HG03159 (cell line): ENCODE measurements around the gene ZNF579.

Experiments
- ATAC-seq: cut with Tn5 transposase; IDR thresholded peaks from one replicate; pipeline ENCODE4 v1.9.1; 2021; ENCODE audit warnings: mild to moderate bottlenecking, moderate library complexity; ENCODE audit not compliant: unreplicated experiment

The ZNF579 gene

GRCh38 chr19:55613396-55613795 is 32.7 kb upstream of the ZNF579 start:
- ATAC-seq, result no peak

DNA sequence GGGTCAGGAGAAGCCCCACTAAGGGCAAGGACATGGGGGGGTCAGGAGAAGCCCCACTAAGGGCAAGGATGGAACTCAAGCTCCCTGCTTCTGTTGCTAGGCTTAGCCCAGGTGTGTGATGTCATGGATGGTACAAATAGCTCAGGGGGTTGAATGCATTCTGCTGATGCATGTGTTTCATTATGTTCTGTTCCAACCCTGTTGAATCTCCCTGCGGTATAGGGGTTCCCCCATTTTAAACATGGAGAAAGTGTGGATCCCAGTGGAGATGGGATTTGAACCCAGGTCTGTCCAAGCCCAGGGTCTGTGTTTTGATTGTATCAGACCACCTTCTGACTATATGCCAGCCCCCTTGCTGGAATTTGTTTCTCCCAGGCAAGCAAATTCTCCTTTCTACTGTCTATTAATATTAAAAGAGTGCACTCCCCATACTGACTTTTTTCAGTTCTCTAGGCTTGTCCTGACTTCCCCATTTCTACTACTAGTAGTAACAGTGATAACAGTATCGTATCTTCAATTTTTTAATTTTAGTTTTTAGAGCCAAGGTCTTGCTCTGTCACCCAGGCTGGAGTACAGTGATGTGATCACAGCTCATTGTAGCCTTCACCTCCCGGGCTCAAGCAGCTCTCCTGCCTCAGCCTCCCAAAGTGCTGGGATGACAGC is 31.5 kb upstream of the ZNF579 start:
- no peak for ATAC-seq

DNA sequence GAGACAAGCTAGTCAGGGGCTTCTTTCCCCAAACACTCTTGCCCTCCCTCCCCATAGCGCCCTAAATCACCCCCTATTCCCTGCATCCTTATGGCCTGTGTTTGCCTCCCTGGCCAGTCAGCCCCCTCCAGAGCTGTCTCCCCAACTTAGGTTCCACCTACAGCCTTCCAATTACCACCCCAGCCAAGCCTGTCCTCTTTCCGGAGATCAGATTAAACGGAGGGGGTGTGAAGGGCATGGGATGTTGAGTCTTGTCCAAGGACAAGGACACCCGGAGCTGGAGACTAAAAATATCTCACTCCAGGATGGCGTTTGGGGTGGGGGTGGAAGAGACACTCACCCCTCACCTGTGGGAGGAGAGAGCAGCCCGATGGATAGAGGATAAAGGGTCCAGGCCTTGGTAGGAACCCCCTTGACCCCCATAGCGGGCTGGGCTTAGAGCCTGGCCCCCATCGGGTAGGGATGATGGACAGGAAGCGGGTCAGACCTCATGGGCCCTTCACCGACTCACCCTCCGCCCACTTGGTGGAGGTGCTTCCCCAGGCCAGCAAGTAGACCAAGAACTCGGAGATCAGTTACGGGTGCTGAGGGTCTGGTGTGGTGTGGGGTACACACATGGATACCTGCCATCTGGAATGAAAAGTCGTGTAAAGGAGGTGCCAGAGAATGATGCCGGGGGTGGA is 30.8 kb upstream of the ZNF579 start:
- no peak for ATAC-seq

DNA sequence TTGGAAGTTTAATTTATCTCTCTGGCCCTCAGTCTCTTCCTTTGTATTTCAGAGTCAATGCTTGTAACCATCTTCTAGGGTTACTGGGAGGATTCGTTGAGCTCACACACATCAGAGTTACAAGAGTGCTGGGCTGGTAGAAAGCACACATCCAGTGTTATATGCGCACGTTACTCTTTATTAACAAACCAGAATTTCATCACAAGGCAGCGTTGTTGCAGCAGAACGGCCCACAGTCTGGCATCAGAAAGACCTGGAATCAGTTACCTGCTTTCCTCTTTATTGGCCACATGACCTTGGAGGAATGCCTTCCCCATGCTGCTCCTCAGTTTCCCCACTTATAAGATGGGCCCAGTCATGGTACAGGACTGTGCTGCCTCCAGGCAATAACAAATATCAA is 28.7 kb upstream of the ZNF579 start:
- ATAC-seq, result no peak

- no peak for ATAC-seq
These were observed 26.2 kb upstream of the ZNF579 start for GRCh38 chr19:55606817-55607216.

DNA sequence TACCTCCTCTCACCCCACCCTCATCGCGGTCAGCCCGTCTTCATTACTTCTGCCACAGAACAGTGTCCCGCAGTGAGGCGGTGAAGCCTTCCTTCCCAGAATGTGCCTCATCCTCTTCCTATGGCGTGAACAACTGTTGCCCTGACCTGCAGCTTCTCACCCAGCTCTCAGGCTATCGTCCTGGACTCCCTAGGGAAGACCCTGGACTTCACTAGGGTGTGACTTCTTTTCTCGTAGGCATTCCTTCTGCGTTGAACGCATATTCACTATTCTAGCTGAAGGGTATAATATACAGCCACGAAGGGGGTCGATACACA is 25.8 kb upstream of the ZNF579 start:
- no peak for ATAC-seq

DNA sequence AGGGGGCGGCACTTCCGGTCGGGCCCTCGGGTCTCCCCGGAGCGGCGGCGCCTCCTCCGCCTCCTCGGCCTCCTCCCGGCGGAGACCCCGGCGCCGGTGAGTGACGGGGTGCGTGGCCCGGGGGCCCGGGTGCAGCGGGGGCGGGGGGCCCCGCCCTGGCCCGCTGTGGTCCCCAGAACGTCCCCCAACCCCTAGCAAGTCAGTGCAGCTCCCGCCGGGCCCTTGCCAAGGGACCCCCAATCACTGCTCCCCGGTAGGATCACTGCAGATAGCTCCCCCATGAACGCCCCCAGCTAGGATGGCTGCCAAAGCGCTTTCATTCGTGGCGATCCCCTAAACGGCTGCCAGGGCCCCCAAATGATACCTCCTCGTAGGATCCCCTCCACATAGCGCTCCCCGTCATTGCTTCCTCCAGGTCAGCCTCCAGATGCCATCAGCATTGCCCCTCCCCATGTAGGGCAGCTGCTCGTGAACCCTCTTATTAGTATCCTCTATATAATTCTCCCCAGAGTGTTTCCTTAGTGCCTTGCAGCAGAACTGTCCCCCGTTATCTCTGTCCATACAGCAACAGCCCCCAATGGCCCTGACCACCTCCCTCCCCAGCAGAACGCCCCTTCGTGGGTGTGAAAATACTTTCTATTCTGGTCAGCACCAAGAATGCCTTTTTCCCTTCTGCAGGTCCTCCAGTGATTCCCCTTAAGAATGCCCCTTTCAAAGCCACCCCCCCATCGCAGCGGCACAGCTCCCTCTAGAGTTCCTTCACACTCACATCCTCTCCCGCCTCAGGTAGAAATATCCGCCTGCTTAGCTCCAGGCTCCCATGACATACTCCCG is 25.2 kb upstream of the ZNF579 start, which contains the start of gene ZNF865:
Gene ZNF865, plus strand, starts transcription at position 11 of the 834 bp plus-strand sequence. CDS start 7,972 bp downstream, outside the sequence.
- ATAC-seq, result peak; percentile 34

DNA sequence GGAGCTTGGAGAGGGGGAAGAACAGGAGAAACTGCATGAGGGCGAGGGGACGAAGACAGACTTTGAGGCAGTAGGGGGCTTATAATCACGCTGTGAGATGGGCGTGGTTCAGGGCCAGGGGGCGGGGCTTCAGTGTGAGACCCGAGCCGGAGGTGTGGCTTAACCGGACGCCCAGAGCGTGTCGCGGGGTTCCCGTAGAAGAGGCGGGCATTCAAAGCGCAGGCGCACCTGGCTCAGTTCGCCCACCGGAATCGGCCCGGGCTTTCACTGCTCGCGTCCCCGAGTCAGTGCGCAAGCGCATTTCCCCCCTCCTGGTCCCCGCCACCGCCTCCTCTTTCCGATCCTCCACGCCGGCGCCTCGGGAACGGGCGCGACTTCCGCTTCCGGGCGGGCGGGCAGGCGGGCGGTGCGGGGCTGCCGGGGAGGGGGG is 24.6 kb upstream of the ZNF579 start:
- ATAC-seq, result peak; percentile 78

DNA sequence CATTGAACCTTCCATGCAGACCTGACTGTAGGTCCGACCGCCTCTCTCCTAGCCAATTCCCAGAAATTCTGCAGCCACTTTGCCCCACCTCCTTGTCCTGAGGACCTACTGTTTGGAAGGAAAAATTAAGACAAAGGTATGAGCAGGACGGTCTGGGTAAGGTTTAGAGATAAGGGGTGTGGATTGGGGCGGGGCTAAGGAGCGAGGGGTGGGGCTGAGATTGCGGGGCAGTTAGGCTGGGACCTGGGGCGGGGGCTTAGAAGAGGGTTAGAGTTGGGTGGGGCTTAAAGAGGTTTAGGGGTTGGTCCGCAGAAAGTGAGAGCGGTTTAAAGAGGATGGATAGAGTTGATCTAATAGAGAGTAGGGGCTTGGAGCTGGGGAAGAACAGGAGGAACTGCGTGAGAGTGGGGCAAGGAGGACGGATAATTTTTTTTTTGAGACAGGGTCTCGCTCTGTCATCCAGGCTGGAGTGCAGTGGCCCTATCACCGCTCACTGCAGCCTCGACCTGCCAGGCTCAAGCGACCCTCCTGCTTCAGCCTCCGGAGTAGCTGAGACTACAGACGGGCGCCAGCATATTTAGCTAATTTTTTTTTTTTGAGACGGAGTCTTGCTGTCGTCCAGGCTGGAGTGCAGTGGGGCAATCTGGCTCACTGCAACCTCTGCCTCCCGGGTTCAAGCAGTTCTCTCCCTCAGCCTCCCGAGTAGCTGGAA is 23.1 kb upstream of the ZNF579 start:
- no peak for ATAC-seq

- no peak for ATAC-seq
These were observed 22.5 kb upstream of the ZNF579 start for GRCh38 chr19:55603115-55603514.

GRCh38 chr19:55602104-55603001 is 21.7 kb upstream of the ZNF579 start:
- no peak for ATAC-seq

DNA sequence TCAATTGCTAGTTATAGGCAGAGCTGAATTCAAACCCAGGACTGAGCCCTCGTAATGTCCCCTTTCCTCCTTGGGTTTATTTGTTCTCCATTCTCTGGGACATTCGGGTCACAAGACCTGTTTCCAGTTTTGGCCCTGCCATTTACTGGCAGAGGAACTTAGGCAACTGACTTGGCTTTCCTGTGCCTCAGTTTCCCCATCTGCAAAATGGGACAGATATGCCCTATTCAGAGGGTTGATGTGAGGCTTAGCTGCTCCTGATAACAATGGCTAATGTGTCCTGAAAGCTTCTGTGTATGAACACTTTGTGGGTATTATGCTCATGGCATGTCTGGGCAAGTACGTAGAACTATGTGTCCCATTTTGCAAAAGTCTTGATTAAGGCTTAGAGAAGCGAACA is 20.4 kb upstream of the ZNF579 start:
- no peak for ATAC-seq

GRCh38 chr19:55600662-55601028 is 20.0 kb upstream of the ZNF579 start:
- no peak for ATAC-seq

GRCh38 chr19:55599842-55600661 is 19.4 kb upstream of the ZNF579 start, which contains the start of gene ZNF524:
Gene ZNF524 (plus strand): TSS chr19:55600288. CDS start chr19:55602113, 1,825 bp downstream.
- ATAC-seq, result peak; percentile 41

DNA sequence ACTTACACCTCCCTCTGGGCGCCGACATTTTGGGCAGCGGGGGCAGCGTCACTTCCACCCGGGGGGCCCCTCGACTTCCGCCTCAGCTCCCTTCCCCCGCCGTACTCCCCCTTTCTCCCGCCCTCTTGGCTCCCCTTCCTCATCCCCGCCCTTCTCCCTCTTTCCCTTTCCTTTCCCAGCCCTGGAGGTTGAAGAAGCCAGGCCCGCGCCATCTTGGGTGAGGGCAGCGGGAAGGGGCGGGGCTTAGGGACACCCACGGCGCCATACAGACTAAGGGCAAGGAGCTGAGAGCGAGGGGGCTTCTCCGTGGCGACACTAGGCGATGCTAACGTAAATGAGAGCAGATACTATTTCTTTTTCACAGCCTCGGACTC is 18.8 kb upstream of the ZNF579 start, which contains the start of gene FIZ1:
Gene FIZ1, minus strand, starts transcription at position 50 of the 374 bp plus-strand sequence. CDS start 1,652 bp downstream, outside the sequence.
- ATAC-seq, result peak; percentile 50

GRCh38 chr19:55598719-55599467 is 18.2 kb upstream of the ZNF579 start:
- peak; percentile 42 for ATAC-seq

- no peak for ATAC-seq
These were observed 17.4 kb upstream of the ZNF579 start for GRCh38 chr19:55598034-55598433.

DNA sequence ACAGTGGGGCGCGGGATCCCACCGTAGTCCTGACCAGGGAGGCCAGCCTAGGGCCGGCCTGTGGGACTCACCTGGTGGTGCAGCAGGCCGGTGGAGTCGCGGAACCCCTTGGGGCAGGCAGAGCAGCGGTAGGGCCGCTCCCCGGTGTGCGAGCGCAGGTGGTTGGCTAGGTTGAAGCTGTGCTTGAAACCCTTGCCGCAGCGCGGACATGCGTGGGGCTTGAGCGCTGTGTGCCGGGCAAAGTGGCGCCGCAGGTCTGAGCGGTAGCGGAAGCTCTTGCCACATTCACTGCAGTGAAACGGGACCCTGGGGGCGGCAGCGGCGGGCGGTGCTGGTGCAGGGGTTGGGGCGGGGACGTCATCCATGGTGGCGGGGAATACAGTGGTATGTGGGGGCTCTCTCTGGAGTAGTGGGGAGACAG is 16.9 kb upstream of the ZNF579 start:
- no peak for ATAC-seq
